GM19025 (cell line): Measurements from ENCODE around the gene PIP5K1C.
"Not testable (repeated sequence)": the region's sequence is repeated elsewhere in the genome, so short reads cannot be mapped to it uniquely, and the experiment has no call there.

Source experiments
- ATAC-seq: cut with Tn5 transposase; IDR thresholded peaks from one replicate; pipeline ENCODE4 v1.9.1; 2021; ENCODE audit warnings: mild to moderate bottlenecking, low read depth, moderate library complexity; ENCODE audit not compliant: unreplicated experiment

The PIP5K1C gene

DNA sequence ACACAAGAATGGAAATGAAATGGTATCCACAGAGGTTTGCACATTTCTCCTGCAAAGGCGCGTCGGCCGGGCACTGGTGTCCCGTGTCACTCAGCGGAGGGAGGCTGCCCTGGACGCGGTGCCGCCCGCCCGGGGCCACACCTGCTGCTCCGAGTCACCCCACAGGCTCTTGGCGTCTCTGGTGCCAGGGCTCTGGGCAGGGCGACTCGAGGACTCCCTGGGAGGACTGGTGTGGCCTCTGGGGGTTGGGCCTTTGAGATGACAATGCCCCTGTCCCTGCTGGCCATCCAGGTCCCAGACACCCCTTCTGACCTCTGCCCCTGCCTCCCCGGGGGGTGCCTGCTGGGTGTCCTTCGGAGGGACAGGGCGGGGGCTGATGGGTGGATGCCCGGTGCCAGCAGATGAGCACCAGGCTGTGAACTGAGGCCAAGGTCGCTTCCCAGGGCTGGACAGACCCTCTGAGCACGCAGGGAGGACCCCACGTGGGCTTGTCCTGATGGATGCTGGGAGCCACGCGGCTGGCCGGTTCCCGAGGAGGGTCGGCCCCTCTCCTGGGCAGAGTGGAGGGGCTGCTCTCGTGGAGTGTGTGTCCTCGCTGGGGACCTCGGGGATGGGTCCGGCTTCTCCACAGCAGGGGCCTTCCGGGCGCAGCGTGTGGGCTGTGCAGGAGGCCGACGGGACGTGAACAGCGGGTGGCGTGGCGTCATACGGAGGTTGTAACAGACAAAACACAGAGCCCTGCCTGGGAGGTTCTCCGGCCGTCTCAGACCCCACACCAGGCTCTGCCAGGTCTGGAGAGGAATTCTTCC is 69.0 kb downstream of the PIP5K1C start:
- no peak for ATAC-seq

DNA sequence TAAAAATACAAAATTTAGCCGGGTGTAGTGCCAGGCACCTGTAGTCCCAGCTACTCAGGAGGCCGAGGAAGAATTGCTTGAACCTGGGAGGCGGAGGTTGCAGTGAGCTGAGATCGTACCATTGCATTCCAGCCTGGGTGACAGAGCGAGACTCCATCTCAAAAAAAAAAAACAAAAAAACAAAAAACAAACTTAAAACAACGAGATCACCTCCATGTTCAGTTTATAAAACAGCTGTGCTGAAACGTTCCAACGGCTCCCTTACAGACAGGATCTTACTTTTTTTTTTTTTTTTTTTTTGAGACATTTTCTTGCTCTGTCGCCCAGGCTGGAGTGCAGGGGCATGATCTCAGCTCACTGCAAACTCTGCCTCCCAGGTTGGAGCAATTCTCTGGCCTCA is 71.5 kb downstream of the PIP5K1C start:
- ATAC-seq, result not testable (repeated sequence)

- ATAC-seq, result no peak
These were observed 72.9 kb downstream of the PIP5K1C start for GRCh38 chr19:3627351-3627723.

- ATAC-seq, result peak; percentile 88
These were observed 73.6 kb downstream of the PIP5K1C start, which contains the start of gene CACTIN for GRCh38 chr19:3626473-3627350. Gene CACTIN, minus strand, starts transcription at chr19:3626790. Its CDS starts 28 bp downstream, at chr19:3626762.

DNA sequence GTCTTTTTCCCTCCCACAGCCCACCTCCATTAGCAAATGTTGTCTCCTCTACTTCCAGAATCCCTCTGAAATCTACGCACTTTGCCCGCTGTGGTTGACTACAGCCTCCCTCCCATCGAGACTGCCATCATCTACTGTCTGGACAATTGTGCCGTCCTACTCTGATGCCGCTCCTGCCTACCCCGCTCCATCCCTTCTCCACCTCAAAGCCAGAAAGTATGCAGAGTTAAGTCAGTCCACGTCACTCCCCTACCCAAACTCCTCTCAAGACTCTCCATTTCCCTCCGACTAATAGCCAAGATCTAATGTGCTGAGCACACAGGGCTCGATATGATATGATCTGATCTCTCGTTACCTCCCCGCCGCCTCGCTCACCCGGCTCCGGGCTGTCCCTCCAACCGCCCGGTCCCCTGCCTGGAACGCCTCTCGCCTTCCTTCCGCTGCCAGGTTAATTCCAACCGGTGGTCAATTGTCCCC is 74.2 kb downstream of the PIP5K1C start:
- no peak for ATAC-seq

DNA sequence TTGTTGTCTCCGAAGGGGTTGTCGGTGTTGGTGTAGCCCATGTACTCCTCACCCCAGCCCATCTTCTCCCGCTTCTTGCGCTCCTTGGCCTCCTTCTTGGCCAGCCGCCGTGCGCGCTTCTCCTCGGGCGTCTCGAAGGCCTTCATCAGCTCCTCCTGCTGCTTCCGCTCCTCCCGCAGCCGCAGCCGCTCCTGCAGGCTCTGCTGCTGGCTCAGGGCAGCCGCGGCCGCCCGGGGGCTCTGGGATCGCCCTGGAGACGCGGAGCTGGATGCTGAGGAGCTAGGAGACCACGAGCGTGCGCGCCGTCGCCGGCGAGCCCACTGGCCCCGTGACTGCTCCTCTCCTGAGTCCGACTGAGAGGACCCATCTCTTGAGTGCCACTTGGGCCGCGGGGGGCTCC is 76.6 kb downstream of the PIP5K1C start:
- no peak for ATAC-seq

DNA sequence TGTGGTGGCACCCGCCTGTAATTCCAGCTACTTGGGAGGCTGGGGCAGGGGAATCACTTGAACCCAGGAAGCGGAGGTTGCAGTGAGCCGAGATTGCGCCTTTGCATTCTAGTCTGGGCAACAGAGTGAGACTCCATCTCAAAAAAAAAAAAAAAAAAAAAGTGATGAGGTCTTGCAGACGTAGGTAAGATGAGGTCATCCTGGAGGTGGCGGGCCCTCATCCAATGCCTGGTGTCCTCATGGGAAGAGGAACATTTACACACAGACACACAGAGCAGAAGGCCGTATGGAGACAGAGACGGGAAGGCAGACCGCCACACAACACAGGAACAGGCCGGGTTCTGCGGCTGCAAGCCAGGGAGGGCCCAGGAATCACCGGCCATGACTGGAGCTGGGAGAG is 78.0 kb downstream of the PIP5K1C start:
- ATAC-seq, result no peak

DNA sequence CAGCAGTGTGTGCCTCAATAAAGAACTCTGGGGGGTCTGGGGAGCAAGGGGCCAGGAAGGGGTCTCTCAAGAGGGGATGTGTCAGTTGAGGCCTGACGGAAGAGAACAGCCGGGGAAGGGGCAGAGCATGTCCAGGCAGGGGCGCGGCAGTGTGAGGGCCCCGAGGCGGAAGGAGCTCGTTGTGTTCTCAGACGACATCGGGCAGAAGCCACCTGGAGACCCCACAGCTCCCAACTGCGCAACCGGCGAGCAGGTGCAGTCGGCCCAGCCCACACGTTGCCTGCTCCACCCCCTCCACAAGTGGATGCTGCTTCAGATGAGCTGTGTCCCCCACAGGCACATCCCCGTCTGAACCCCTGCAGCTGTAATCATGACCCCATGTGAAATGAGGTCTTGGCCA is 78.6 kb downstream of the PIP5K1C start:
- ATAC-seq, result no peak

DNA sequence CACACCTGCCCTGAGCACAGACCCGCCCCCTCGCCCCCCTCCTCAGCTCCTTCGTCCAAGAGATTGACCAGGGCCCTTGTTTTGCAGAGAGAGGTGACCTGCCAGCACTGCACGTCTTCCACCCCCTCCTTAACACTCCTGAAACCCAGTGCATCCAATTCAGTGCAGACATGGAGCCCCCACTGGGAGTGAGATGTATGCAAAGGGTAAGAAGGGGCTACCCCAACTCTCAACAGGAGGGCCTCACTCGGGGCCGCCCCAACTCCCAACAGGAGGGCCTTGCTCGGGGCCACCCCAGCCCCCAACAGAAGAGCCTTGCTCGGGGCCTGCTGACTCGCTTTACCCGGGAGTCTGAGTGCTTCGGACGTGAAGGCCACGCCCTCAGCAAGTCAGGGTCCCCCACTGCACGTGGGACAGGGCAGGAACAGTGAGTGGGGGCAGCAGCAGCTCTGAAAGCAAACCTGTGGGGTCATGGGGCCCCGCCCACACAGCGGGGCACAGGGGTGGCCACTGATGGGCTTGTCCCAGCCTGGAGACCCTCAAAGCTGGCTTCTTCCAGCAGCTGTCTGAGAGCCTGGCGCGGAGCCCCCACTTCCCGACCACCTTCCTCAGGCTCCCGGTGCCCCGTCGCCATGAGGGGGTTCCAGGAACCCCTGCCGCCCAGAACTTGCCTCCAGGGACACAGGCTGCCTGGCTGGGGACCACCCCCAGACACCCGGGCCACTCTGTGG is 79.3 kb downstream of the PIP5K1C start:
- no peak for ATAC-seq

DNA sequence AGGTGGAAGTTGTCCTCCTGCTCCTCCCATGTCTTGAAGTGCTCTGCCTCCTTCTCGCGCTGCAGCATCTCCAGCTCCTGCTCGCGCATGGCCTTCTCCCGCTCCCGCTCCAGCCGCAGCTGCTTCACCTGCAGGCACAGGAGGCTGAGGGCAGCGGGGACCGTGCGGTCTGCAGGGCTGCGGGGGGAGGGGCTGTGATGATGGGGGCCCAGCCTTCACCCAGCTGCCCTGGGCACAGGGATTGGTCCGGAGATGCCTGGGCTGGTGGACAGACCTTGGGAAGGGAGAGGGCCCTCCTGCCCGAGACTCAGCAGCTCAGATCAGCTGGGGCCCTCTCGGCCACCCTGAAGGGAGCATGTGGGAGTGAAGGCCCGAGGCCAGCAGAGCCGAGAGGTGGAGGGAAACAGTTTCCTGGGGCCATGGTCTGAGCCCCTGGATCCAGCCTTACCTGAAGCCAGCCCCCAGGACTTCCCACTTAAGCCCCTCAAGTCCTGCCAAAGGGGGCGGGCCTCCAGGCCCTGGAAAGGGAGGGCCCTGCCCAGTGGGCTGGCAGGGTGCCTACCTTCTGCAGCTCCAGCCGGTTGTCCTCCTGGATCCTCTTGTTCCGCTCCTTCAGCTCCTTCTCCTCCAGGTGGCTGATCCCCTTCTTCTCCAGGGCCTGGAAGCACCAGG is 80.0 kb downstream of the PIP5K1C start:
- no peak for ATAC-seq

DNA sequence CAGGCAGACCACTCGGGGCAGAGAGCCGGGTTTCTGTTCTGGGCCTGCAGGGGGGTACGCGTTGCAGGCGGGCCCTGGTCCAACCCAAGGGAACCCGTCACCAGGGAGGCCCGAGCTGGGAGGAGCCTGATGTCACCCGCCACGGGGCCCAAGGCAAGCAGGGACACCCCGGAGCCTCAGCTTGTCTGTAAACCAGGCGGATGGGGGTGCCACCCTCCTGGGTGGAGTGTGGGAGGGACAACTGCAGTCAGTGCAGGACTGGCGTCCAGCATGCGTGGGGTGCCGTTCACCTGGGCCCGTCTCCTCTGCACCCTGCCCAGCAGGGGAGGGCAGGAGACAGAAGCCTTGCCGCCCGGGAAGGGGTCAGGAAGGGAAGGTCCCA is 80.6 kb downstream of the PIP5K1C start:
- no peak for ATAC-seq

- ATAC-seq, result no peak
These were observed 81.2 kb downstream of the PIP5K1C start for GRCh38 chr19:3618811-3619630.

DNA sequence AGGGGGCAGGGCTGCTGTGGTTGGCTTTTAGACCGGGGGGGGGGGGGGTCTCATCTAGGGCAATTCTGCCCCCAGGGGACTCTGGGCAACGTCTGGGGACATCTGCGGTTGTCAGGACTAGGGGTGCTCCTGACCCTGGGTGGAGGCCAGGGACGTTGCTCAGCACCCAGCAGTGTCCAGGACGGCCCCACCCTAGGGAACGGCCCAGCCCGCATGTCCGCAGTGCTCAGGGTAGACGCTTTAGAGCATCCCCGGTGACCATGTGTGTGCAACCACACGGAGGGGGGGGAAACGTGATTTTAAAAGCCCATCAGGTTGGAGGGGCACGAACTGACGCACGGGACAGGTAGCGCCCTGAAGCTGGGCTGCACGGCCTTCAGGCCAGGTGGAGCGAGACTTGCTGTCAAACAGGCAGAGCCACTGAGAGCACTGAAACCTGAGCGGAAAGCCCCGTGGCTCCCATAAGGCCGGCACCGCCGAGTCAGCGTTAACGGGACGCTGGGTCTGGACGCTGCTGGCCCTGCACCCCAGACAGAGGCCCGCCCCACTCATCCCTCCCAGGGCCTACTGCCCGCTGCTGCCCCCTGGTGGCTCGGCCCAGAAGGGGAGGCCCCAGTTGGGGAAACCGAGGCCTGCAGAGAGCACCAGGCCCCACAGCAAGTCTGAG is 82.0 kb downstream of the PIP5K1C start:
- no peak for ATAC-seq

DNA sequence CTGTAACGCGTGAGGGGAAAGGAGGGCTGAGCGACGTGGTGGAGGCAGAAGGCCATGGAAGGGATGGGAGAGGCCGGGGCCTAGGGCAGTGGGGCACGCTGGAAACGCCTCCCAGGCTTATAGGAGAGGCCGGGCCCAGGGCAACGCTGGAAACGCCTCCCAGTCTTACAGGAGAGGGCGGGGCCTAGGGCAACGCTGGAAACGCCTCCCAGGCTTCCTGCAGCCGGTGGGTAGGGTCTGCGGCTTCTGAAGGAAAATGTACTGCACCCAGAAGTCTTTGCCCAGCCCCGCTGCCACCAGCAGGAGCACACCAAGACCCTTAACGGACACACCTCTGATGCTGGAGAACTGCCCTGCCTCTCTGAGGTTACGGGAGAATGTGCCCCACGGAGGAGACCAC is 82.8 kb downstream of the PIP5K1C start:
- no peak for ATAC-seq

GRCh38 chr19:3615524-3616135 is 84.6 kb downstream of the PIP5K1C start:
- ATAC-seq, result no peak

GRCh38 chr19:3614858-3615505 is 85.3 kb downstream of the PIP5K1C start:
- no peak for ATAC-seq

- no peak for ATAC-seq
These were observed 86.2 kb downstream of the PIP5K1C start for GRCh38 chr19:3613818-3614661.
